ENCODE results near the gene TPGS1.

Gene TPGS1

GRCh38 chr19:467554-467953 is 39.7 kb upstream of the TPGS1 start:
- no peak for DNase-seq
- Mint-ChIP-seq H3K4me3 (no peak overlapping the region), H3K27me3 (ENCODE audit: low read depth, poor library complexity) (peaks cover 11% of the 10 kb centered on the region), H3K36me3 (ENCODE audit: low read depth) (no peaks in the 10 kb centered on the region), H3K4me1 (peaks cover 7% of the 10 kb centered on the region), H3K27ac (no peak overlapping the region), H3K9me3 (peaks cover 8% of the 10 kb centered on the region)
- TF ChIP-seq CTCF (IDR thresholded peaks at IDR 0.05), result no peak

GRCh38 chr19:468587-469256 is 38.6 kb upstream of the TPGS1 start:
- DNase-seq, result no peak
- no peak overlapping the region for H3K4me3 Mint-ChIP-seq
- H3K4me1 Mint-ChIP-seq, result peaks cover 10% of the 10 kb centered on the region
- H3K36me3 Mint-ChIP-seq (ENCODE audit: low read depth), result no peaks in the 10 kb centered on the region
- TF ChIP-seq CTCF (IDR thresholded peaks at IDR 0.05), result no peak
- H3K9me3 Mint-ChIP-seq, result peaks cover 8% of the 10 kb centered on the region
- H3K27ac Mint-ChIP-seq, result no peak overlapping the region
- H3K27me3 Mint-ChIP-seq (ENCODE audit: low read depth, poor library complexity), result peaks cover 8% of the 10 kb centered on the region

GRCh38 chr19:469833-470232 is 37.5 kb upstream of the TPGS1 start:
- H3K27me3 Mint-ChIP-seq (ENCODE audit: low read depth, poor library complexity), result peaks cover 8% of the 10 kb centered on the region
- TF ChIP-seq CTCF (IDR thresholded peaks at IDR 0.05), result no peak
- no peaks in the 10 kb centered on the region for H3K36me3 Mint-ChIP-seq (ENCODE audit: low read depth)
- no peak overlapping the region for H3K4me3 Mint-ChIP-seq
- no peak overlapping the region for H3K27ac Mint-ChIP-seq
- peaks cover 4% of the 10 kb centered on the region for H3K9me3 Mint-ChIP-seq
- no peak for DNase-seq
- H3K4me1 Mint-ChIP-seq, result peaks cover 10% of the 10 kb centered on the region

- no peak for TF ChIP-seq CTCF (IDR thresholded peaks at IDR 0.05)
- H3K4me3 Mint-ChIP-seq, result no peak overlapping the region
- H3K27ac Mint-ChIP-seq, result no peak overlapping the region
- no peaks in the 10 kb centered on the region for H3K9me3 Mint-ChIP-seq
- no peaks in the 10 kb centered on the region for H3K36me3 Mint-ChIP-seq (ENCODE audit: low read depth)
- peaks cover 10% of the 10 kb centered on the region for H3K27me3 Mint-ChIP-seq (ENCODE audit: low read depth, poor library complexity)
- no peak for DNase-seq
- peaks cover 16% of the 10 kb centered on the region for H3K4me1 Mint-ChIP-seq
Observed at GRCh38 chr19:470701-471100, 36.6 kb upstream of the TPGS1 start.

- no peaks in the 10 kb centered on the region for H3K9me3 Mint-ChIP-seq
- H3K27ac Mint-ChIP-seq, result no peak overlapping the region
- H3K27me3 Mint-ChIP-seq (ENCODE audit: low read depth, poor library complexity), result peaks cover 14% of the 10 kb centered on the region
- no peak for DNase-seq
- no peak overlapping the region for H3K4me3 Mint-ChIP-seq
- H3K4me1 Mint-ChIP-seq, result peaks cover 16% of the 10 kb centered on the region
- H3K36me3 Mint-ChIP-seq (ENCODE audit: low read depth), result no peaks in the 10 kb centered on the region
- no peak for TF ChIP-seq CTCF (IDR thresholded peaks at IDR 0.05)
Observed at GRCh38 chr19:472005-472858, 35.1 kb upstream of the TPGS1 start.
